ENCODE measurements around the gene TERT. TPM values are rescaled to one million over a fixed set of nuclear protein-coding genes. Genes with fewer than 3 reads are reported as not detected.

The TERT gene
- total RNA-seq, 2 experiments from 2014 or later = 0.55 to 0.84 TPM

GRCh38 chr5:1323803-1324173 lies 28.9 kb upstream of the TERT start:
- H3K4me1 Mint-ChIP-seq (ENCODE audit: low read depth) = no peaks in the 10 kb centered on the region
- TF ChIP-seq CTCF (IDR thresholded peaks at IDR 0.05) = no peak
- peaks cover 75% of the 10 kb centered on the region for H3K36me3 ChIP-seq (ENCODE audit: insufficient read depth, low read length)
- H3K27ac ChIP-seq (ENCODE audit: low read depth in 1 of 2, low read length in 2 of 2) = no peak overlapping the region
- intact Hi-C loops (cut with DNase I, micrococcal nuclease) = no loop called here
- no peaks in the 10 kb centered on the region for H3K27me3 Mint-ChIP-seq
- no peaks in the 10 kb centered on the region for H3K27me3 ChIP-seq (ENCODE audit: control insufficient read depth in 1 of 2, insufficient read depth in 2 of 2, low read length in 2 of 2)
- H3K9me3 ChIP-seq (ENCODE audit: control insufficient read depth in 1 of 2, insufficient read depth in 1 of 2, low read length in 2 of 2) = no peaks in the 10 kb centered on the region
- H3K4me1 ChIP-seq (ENCODE audit: insufficient read depth, low read length) = no peaks in the 10 kb centered on the region
- H3K27ac Mint-ChIP-seq = no peak overlapping the region
- no peaks in the 10 kb centered on the region for H3K9me3 Mint-ChIP-seq
- CTCF ChIA-PET = no interaction called here
- no peak overlapping the region for H3K4me3 Mint-ChIP-seq
- POLR2A ChIA-PET = no interaction called here
- H3K36me3 Mint-ChIP-seq (ENCODE audit: low read depth) = peaks cover 79% of the 10 kb centered on the region
- DNase-seq (peak in 1 of 14 experiments; percentile 20), ATAC-seq (ENCODE audit: poor library complexity) (no peak)
- no peak overlapping the region for H3K4me3 ChIP-seq (ENCODE audit: low read length)

GRCh38 chr5:1322955-1323802 lies 28.3 kb upstream of the TERT start:
- H3K36me3 Mint-ChIP-seq (ENCODE audit: low read depth) = peaks cover 80% of the 10 kb centered on the region
- H3K4me1 ChIP-seq (ENCODE audit: insufficient read depth, low read length) = no peaks in the 10 kb centered on the region
- H3K9me3 Mint-ChIP-seq = no peaks in the 10 kb centered on the region
- intact Hi-C loops (cut with DNase I, micrococcal nuclease) = no loop called here
- H3K36me3 ChIP-seq (ENCODE audit: insufficient read depth, low read length) = peaks cover 76% of the 10 kb centered on the region
- no peak for TF ChIP-seq CTCF (IDR thresholded peaks at IDR 0.05)
- no peak overlapping the region for H3K4me3 Mint-ChIP-seq
- ChIA-PET CTCF (no interaction called here), POLR2A (interaction anchor here (1.3 kb wide), 1 partner anchor 11 kb away, joined by 3 read pairs; no protein-coding TSS in a partner anchor)
- no peak for ATAC-seq (ENCODE audit: poor library complexity)
- H3K27me3 ChIP-seq (ENCODE audit: control insufficient read depth in 1 of 2, insufficient read depth in 2 of 2, low read length in 2 of 2) = no peaks in the 10 kb centered on the region
- H3K9me3 ChIP-seq (ENCODE audit: control insufficient read depth in 1 of 2, insufficient read depth in 1 of 2, low read length in 2 of 2) = no peaks in the 10 kb centered on the region
- H3K4me1 Mint-ChIP-seq (ENCODE audit: low read depth) = no peaks in the 10 kb centered on the region
- no peaks in the 10 kb centered on the region for H3K27me3 Mint-ChIP-seq
- no peak overlapping the region for H3K4me3 ChIP-seq (ENCODE audit: low read length)
- no peak overlapping the region for H3K27ac ChIP-seq (ENCODE audit: low read depth in 1 of 2, low read length in 2 of 2)
- peak in 2 of 14 experiments; percentile 15 to 21 for DNase-seq
- H3K27ac Mint-ChIP-seq = no peak overlapping the region

- DNase-seq = peak in 2 of 14 experiments; percentile 6 to 24
- CTCF ChIA-PET = interaction anchor here (0.6 kb wide), 1 partner anchor 216 kb away, joined by 3 read pairs; no protein-coding TSS in a partner anchor
- H3K9me3 Mint-ChIP-seq = no peaks in the 10 kb centered on the region
Observed at GRCh38 chr5:1322036-1322900, 27.4 kb upstream of the TERT start.

More at GRCh38 chr5:1322036-1322900, 27.4 kb upstream of the TERT start:
- Mint-ChIP-seq H3K27ac (no peak overlapping the region), H3K27me3 (no peaks in the 10 kb centered on the region), H3K4me1 (ENCODE audit: low read depth) (peaks cover 4% of the 10 kb centered on the region), H3K4me3 (no peak overlapping the region), H3K36me3 (ENCODE audit: low read depth) (peaks cover 85% of the 10 kb centered on the region)
- Histone ChIP-seq H3K4me3 (ENCODE audit: low read length) (no peak overlapping the region), H3K27ac (ENCODE audit: low read depth in 1 of 2, low read length in 2 of 2) (no peak overlapping the region), H3K36me3 (ENCODE audit: insufficient read depth, low read length) (peaks cover 81% of the 10 kb centered on the region), H3K4me1 (ENCODE audit: insufficient read depth, low read length) (peaks cover 2% of the 10 kb centered on the region), H3K9me3 (ENCODE audit: control insufficient read depth in 1 of 2, insufficient read depth in 1 of 2, low read length in 2 of 2) (no peaks in the 10 kb centered on the region), H3K27me3 (ENCODE audit: control insufficient read depth in 1 of 2, insufficient read depth in 2 of 2, low read length in 2 of 2) (no peaks in the 10 kb centered on the region)
- POLR2A ChIA-PET = interaction anchor here (1.3 kb wide), 1 partner anchor 10 kb away, joined by 3 read pairs; no protein-coding TSS in a partner anchor
- ATAC-seq (ENCODE audit: poor library complexity) = no peak
- TF ChIP-seq CTCF (IDR thresholded peaks at IDR 0.05) = no peak
- intact Hi-C loops (cut with DNase I, micrococcal nuclease) = no loop called here

Measured in CD4-positive, alpha-beta T cell (primary cell).